Esophagus muscularis mucosa (tissue), 4 donors: ENCODE data around the gene TSTD2. TPM values are rescaled to one million over a fixed set of nuclear protein-coding genes. Genes with fewer than 3 reads are reported as not detected.

Experiments used
- DNase-seq: peaks from one replicate; pipeline ENCODE4 v3.0.0-alpha.2; 2017; ENCODE audit errors: extremely low spot score
- H3K27ac ChIP-seq, 4 donors: fragments of 200-600 bp; sonication (generic); replicated peaks in 1 of 4; 1 replicate in 3 of 4; 2 replicates in 1 of 4; pipeline ENCODE4 v1.5.1; 2016 to 2019; ENCODE audit warnings: mild to moderate bottlenecking in 1 of 4
- H3K27me3 ChIP-seq, 4 donors: fragments of 200-600 bp; sonication (generic); one replicate each; pipeline versions ENCODE4 v1.5.1 to v1.6.0; 2016 to 2019
- H3K36me3 ChIP-seq, 4 donors: fragments of 200-600 bp; sonication (generic); one replicate each; pipeline ENCODE4 v1.5.1; 2016 to 2019
- H3K4me1 ChIP-seq, 4 donors: fragments of 200-600 bp; sonication (generic); one replicate each; pipeline ENCODE4 v1.5.1; 2016 to 2019
- H3K4me3 ChIP-seq, 4 donors: fragments of 200-600 bp; sonication (generic); 1 replicate in 2 of 4; 2 replicates in 2 of 4; pipeline ENCODE4 v1.5.1; 2016 to 2019; ENCODE audit warnings: mild to moderate bottlenecking in 4 of 4, moderate library complexity in 1 of 4
- H3K9me3 ChIP-seq, 4 donors: fragments of 200-600 bp; sonication (generic); 1 replicate in 3 of 4; 2 replicates in 1 of 4; pipeline ENCODE4 v1.5.1; 2016 to 2019
- CTCF ChIP-seq, 3 experiments: fragments of 200-600 bp in 2 of 3; fragments of 450-650 bp in 1 of 3; sonication (generic) in 2 of 3; IDR thresholded peaks; one replicate each; pipeline ENCODE4 v1.5.1; 2017 to 2019; ENCODE audit warnings: antibody characterized with exemption in 3 of 3, mild to moderate bottlenecking in 2 of 3, moderate library complexity in 1 of 3
- EP300 ChIP-seq: sonication (generic); formaldehyde crosslinking; IDR thresholded peaks from one replicate; pipeline ENCODE4 v1.6.1; 2017; ENCODE audit warnings: antibody characterized with exemption
- POLR2A ChIP-seq: fragments of 450-650 bp; IDR thresholded peaks from one replicate; pipeline ENCODE4 v1.6.1; 2017; ENCODE audit warnings: antibody characterized with exemption, moderate library complexity, mild to moderate bottlenecking, low read depth
- POLR2AphosphoS5 ChIP-seq, 2 donors: sonication (generic); formaldehyde crosslinking; IDR thresholded peaks; one replicate each; pipeline ENCODE4 v1.6.1; 2017; ENCODE audit warnings: antibody characterized with exemption in 2 of 2
- WGBS: methylation state at CpG from one replicate; pipeline ENCODE4 v1.1.5; 2018; 5-methylcytosine and 5-hydroxymethylcytosine counted together
- intact Hi-C: fragments of 100-400 bp; cut with DNase I; formaldehyde crosslinking; loops from one replicate; pipeline ENCODE4 v1.15.1; 2023
- total RNA-seq, 4 donors: library from RNA; depleted of rRNA; stranded (reverse); fragments of >200 nt; gene quantifications; one replicate each; pipeline versions ENCODE4 v1.1.0 to v1.2.1, GENCODE V29; 2016

TSTD2 gene
- total RNA-seq, 4 donors from 2014 or later, result 22.9 to 25.3 (median 23.5) TPM

- peaks cover 0 to 30% (median 10%) of the 10 kb centered on the region in 4 donors for H3K36me3 ChIP-seq
- H3K27me3 ChIP-seq, result no peaks in the 10 kb centered on the region
- intact Hi-C loops, result loop anchor here (5.0 kb wide), 1 partner anchor 58 kb away; the partner anchor contains the start of gene TMOD1
- DNase-seq, result no peak
- H3K4me3 ChIP-seq, result no peak overlapping the region
- no peaks in the 10 kb centered on the region for H3K9me3 ChIP-seq
- H3K27ac ChIP-seq, result peak overlapping the region; percentile 89 to 93 (median 90)
- H3K4me1 ChIP-seq, result peaks cover 70 to 100% (median 93%) of the 10 kb centered on the region in 4 donors
- TF ChIP-seq CTCF (IDR thresholded peaks at IDR 0.05) (no peak), EP300 (no peak), POLR2AphosphoS5 (IDR thresholded peaks at IDR 0.05) (no peak), POLR2A (no peak)
- WGBS, result 95% methylated on average over 6 of the region's 6 CpGs
Observed at GRCh38 chr9:97560154-97560553, 73.0 kb downstream of the TSTD2 start.

- no peak for DNase-seq
- intact Hi-C loops, result no loop called here
- 64% methylated on average over 10 of the region's 10 CpGs for WGBS
Observed at GRCh38 chr9:97559111-97559514, 74.1 kb downstream of the TSTD2 start.

DNA sequence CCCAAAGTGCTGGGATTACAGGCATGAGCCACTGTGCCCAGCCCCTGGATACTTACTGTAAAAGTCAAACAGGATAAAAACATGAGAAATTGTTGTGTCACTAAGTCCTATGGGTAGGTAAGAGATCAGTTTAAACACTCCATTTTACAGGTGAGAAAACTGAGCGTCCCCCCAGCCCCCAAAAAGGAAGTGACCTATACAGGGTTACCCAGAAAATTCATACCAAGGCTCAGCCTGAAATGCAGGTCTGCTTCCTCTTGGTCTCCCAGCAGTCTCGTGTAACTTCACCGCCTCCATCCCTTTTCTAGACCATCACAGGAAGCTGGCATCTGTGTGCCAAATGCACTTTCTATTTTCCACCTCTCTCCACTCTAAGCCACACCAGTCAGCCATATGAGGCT, 74.5 kb downstream of the TSTD2 start:
- no peak for DNase-seq
- no peak for TF ChIP-seq POLR2AphosphoS5 (IDR thresholded peaks at IDR 0.05)
- no peak for TF ChIP-seq CTCF (IDR thresholded peaks at IDR 0.05)
- TF ChIP-seq POLR2A, result no peak
- no peak for TF ChIP-seq EP300
- Histone ChIP-seq H3K9me3 (no peaks in the 10 kb centered on the region), H3K36me3 (peaks cover 2 to 38% (median 14%) of the 10 kb centered on the region in 4 donors), H3K27ac (peak overlapping the region; percentile 89 to 93 (median 90)), H3K4me3 (no peak overlapping the region), H3K4me1 (peaks cover 64 to 93% (median 82%) of the 10 kb centered on the region in 4 donors), H3K27me3 (no peaks in the 10 kb centered on the region)
- intact Hi-C loops, result no loop called here
- 72% methylated on average over 3 of the region's 3 CpGs for WGBS

More at GRCh38 chr9:97559111-97559514, 74.1 kb downstream of the TSTD2 start:
- H3K4me3 ChIP-seq, result no peak overlapping the region
- H3K4me1 ChIP-seq, result peaks cover 69 to 97% (median 84%) of the 10 kb centered on the region in 4 donors
- TF ChIP-seq CTCF (IDR thresholded peaks at IDR 0.05) (no peak), POLR2A (no peak), POLR2AphosphoS5 (IDR thresholded peaks at IDR 0.05) (peak; percentile 42 to 66)
- H3K27ac ChIP-seq, result peak overlapping the region; percentile 89 to 93 (median 90)
- no peaks in the 10 kb centered on the region for H3K9me3 ChIP-seq
- H3K36me3 ChIP-seq, result peaks cover 0 to 34% (median 11%) of the 10 kb centered on the region in 4 donors
- no peaks in the 10 kb centered on the region for H3K27me3 ChIP-seq

- no peaks in the 10 kb centered on the region for H3K9me3 ChIP-seq
- no peaks in the 10 kb centered on the region for H3K27me3 ChIP-seq
- no peak for TF ChIP-seq POLR2A
- TF ChIP-seq CTCF (IDR thresholded peaks at IDR 0.05), result no peak
- TF ChIP-seq EP300, result peak; percentile 62
- peak; percentile 89 to 95 for TF ChIP-seq POLR2AphosphoS5 (IDR thresholded peaks at IDR 0.05)
- DNase-seq, result no peak
- peaks cover 9 to 45% (median 22%) of the 10 kb centered on the region in 4 donors for H3K36me3 ChIP-seq
- H3K27ac ChIP-seq, result peak overlapping the region; percentile 89 to 93 (median 90)
- 12% methylated on average over 7 of the region's 7 CpGs for WGBS
- peaks cover 60 to 83% (median 73%) of the 10 kb centered on the region in 4 donors for H3K4me1 ChIP-seq
- intact Hi-C loops, result no loop called here
- H3K4me3 ChIP-seq, result peak overlapping the region in 1 of 4 donors; percentile 2
Observed at GRCh38 chr9:97557606-97558095, 75.5 kb downstream of the TSTD2 start.
